ENCODE results near the gene SPON1.

DNA sequence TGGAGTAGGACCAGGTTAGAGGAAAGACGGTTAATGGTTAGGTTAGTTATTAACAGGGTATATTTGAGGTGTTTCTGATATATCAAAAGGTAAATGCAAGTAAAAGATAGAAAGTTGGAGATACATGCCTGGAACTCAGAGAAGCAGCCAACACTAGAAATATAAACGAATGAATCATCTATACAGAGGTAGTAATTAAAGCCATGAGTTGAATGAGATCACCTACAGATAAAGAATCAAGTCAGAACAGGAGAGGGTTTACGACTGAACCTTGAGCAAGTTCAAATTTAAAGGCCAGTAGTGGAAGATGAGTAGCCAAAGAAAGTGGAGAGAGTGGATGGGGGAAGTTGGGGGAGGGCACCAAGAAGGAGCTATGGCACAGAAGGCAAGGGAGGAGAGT is 73.9 kb downstream of the SPON1 start:
- TF ChIP-seq POLR2AphosphoS5 (IDR thresholded peaks at IDR 0.05; ENCODE audit: borderline replicate concordance, low read depth, low read length) (no peak), EZH2 (IDR thresholded peaks at IDR 0.05) (no peak), FOXP2 (optimal IDR thresholded peaks at IDR 0.05; ENCODE audit: control extremely low read depth, extremely low read length, insufficient read depth) (no peak)

Measured in SK-N-MC (cell line).